ENCODE measurements around the gene RBP5.

The RBP5 gene

GRCh38 chr12:7101047-7101693 lies 27.5 kb downstream of the RBP5 start:
- no peak for DNase-seq (ENCODE audit: low read depth in 2 of 2)

GRCh38 chr12:7100239-7100638 lies 28.4 kb downstream of the RBP5 start:
- DNase-seq (ENCODE audit: low read depth in 2 of 2), result no peak

GRCh38 chr12:7099290-7099996 lies 29.2 kb downstream of the RBP5 start:
- no peak for DNase-seq (ENCODE audit: low read depth in 2 of 2)

GRCh38 chr12:7096979-7097378 lies 31.7 kb downstream of the RBP5 start:
- DNase-seq (ENCODE audit: low read depth in 2 of 2), result no peak

GRCh38 chr12:7096006-7096932 lies 32.4 kb downstream of the RBP5 start:
- no peak for DNase-seq (ENCODE audit: low read depth in 2 of 2)

- DNase-seq (ENCODE audit: low read depth in 2 of 2), result no peak
These were observed 34.8 kb downstream of the RBP5 start for GRCh38 chr12:7093892-7094291.

- no peak for DNase-seq (ENCODE audit: low read depth in 2 of 2)
These were observed 35.2 kb downstream of the RBP5 start for GRCh38 chr12:7093486-7093885.

- DNase-seq (ENCODE audit: low read depth in 2 of 2), result no peak
These were observed 35.7 kb downstream of the RBP5 start for GRCh38 chr12:7092986-7093460.

GRCh38 chr12:7092229-7092985 lies 36.3 kb downstream of the RBP5 start, which contains the start of gene C1R:
C1R (minus strand) TSS chr12:7092445; CDS start chr12:7092388, 57 bp downstream.
- DNase-seq (ENCODE audit: low read depth in 2 of 2), result peak; percentile 38 to 68

- DNase-seq (ENCODE audit: low read depth in 2 of 2), result no peak
These were observed 36.9 kb downstream of the RBP5 start for GRCh38 chr12:7091660-7092228.

- no peak for DNase-seq (ENCODE audit: low read depth in 2 of 2)
These were observed 37.5 kb downstream of the RBP5 start for GRCh38 chr12:7091171-7091570.

- DNase-seq (ENCODE audit: low read depth in 2 of 2), result no peak
These were observed 38.3 kb downstream of the RBP5 start for GRCh38 chr12:7090222-7090998.

GRCh38 chr12:7089196-7089871 lies 39.4 kb downstream of the RBP5 start:
- DNase-seq (ENCODE audit: low read depth in 2 of 2), result no peak

GRCh38 chr12:7083125-7083524 lies 45.6 kb downstream of the RBP5 start:
- no peak for DNase-seq (ENCODE audit: low read depth in 2 of 2)

GRCh38 chr12:7081037-7081436 lies 47.7 kb downstream of the RBP5 start:
- no peak for DNase-seq (ENCODE audit: low read depth in 2 of 2)

- no peak for DNase-seq (ENCODE audit: low read depth in 2 of 2)
These were observed 48.9 kb downstream of the RBP5 start for GRCh38 chr12:7079826-7080125.

- no peak for DNase-seq (ENCODE audit: low read depth in 2 of 2)
These were observed 50.5 kb downstream of the RBP5 start for GRCh38 chr12:7078163-7078562.

GRCh38 chr12:7076493-7076892 lies 52.2 kb downstream of the RBP5 start:
- no peak for DNase-seq (ENCODE audit: low read depth in 2 of 2)

GRCh38 chr12:7075939-7076338 lies 52.8 kb downstream of the RBP5 start:
- no peak for DNase-seq (ENCODE audit: low read depth in 2 of 2)

GRCh38 chr12:7075518-7075917 lies 53.2 kb downstream of the RBP5 start:
- DNase-seq (ENCODE audit: low read depth in 2 of 2), result no peak

Measured in stimulated activated CD4-positive, alpha-beta T cell treated with anti-CD3 and anti-CD28 coated beads, Interleukin-15, amount 100 ng/mL, for 48 hours (primary cell).